Nephron progenitor cell (in vitro differentiated cells): ENCODE results near the gene LIN7B.

ENCODE experiments used
- DNase-seq: peaks from one replicate; pipeline ENCODE4 v3.0.0; 2021
- H3K27ac Mint-ChIP-seq: 2 replicates; pipeline ENCODE4 v1.8.0; 2021; ENCODE audit warnings: mild to moderate bottlenecking, moderate library complexity, mixed read lengths
- H3K27me3 Mint-ChIP-seq: 2 replicates; pipeline ENCODE4 v1.8.0; 2021; ENCODE audit warnings: mild to moderate bottlenecking, low read depth, mixed read lengths; ENCODE audit not compliant: poor library complexity
- H3K36me3 Mint-ChIP-seq: 2 replicates; pipeline ENCODE4 v1.8.0; 2021; ENCODE audit warnings: low read depth, mixed read lengths
- H3K4me1 Mint-ChIP-seq: 2 replicates; pipeline ENCODE4 v1.8.0; 2021; ENCODE audit warnings: mixed read lengths
- H3K4me3 Mint-ChIP-seq: 2 replicates; pipeline ENCODE4 v1.8.0; 2021; ENCODE audit warnings: mild to moderate bottlenecking, moderate library complexity, mixed read lengths
- H3K9me3 Mint-ChIP-seq: 2 replicates; pipeline ENCODE4 v1.8.0; 2021; ENCODE audit warnings: mild to moderate bottlenecking, moderate library complexity, mixed read lengths
- CTCF ChIP-seq: fragments of 200-600 bp; sonication (generic); IDR thresholded peaks from 2 replicates; pipeline ENCODE4 v1.5.0; 2021; ENCODE audit warnings: antibody characterized with exemption

LIN7B gene

GRCh38 chr19:49127674-49128544 is 13.7 kb downstream of the LIN7B start:
- Mint-ChIP-seq H3K4me1 (peaks cover 26% of the 10 kb centered on the region), H3K9me3 (no peaks in the 10 kb centered on the region), H3K27ac (peak overlapping the region; percentile 94), H3K4me3 (peak overlapping the region; percentile 82), H3K36me3 (peaks cover 5% of the 10 kb centered on the region), H3K27me3 (peaks cover 30% of the 10 kb centered on the region)
- TF ChIP-seq CTCF = no peak
- peak; percentile 97 for DNase-seq

GRCh38 chr19:49128545-49129237 is 14.5 kb downstream of the LIN7B start:
- no peak for DNase-seq

GRCh38 chr19:49129238-49129583 is 15.0 kb downstream of the LIN7B start:
- Mint-ChIP-seq H3K36me3 (peaks cover 17% of the 10 kb centered on the region), H3K9me3 (no peaks in the 10 kb centered on the region), H3K4me3 (peak overlapping the region; percentile 82), H3K27me3 (peaks cover 20% of the 10 kb centered on the region), H3K27ac (no peak overlapping the region), H3K4me1 (peaks cover 26% of the 10 kb centered on the region)
- no peak for TF ChIP-seq CTCF
- peak; percentile 37 for DNase-seq

More at GRCh38 chr19:49128545-49129237, 14.5 kb downstream of the LIN7B start:
- peaks cover 22% of the 10 kb centered on the region for H3K27me3 Mint-ChIP-seq
- H3K9me3 Mint-ChIP-seq = no peaks in the 10 kb centered on the region
- no peak for TF ChIP-seq CTCF
- H3K4me1 Mint-ChIP-seq = peaks cover 26% of the 10 kb centered on the region
- H3K36me3 Mint-ChIP-seq = peaks cover 12% of the 10 kb centered on the region
- peak overlapping the region; percentile 67 for H3K27ac Mint-ChIP-seq
- H3K4me3 Mint-ChIP-seq = peak overlapping the region; percentile 82

- TF ChIP-seq CTCF = no peak
- Mint-ChIP-seq H3K4me3 (no peak overlapping the region), H3K27ac (no peak overlapping the region), H3K9me3 (peaks cover 5% of the 10 kb centered on the region), H3K36me3 (peaks cover 26% of the 10 kb centered on the region), H3K4me1 (peaks cover 23% of the 10 kb centered on the region), H3K27me3 (peaks cover 15% of the 10 kb centered on the region)
- no peak for DNase-seq
Observed at GRCh38 chr19:49130325-49130724, 16.2 kb downstream of the LIN7B start.

GRCh38 chr19:49132974-49133609 is 18.9 kb downstream of the LIN7B start:
- Mint-ChIP-seq H3K4me3 (no peak overlapping the region), H3K4me1 (peaks cover 38% of the 10 kb centered on the region), H3K27me3 (no peaks in the 10 kb centered on the region), H3K27ac (no peak overlapping the region), H3K36me3 (peaks cover 47% of the 10 kb centered on the region), H3K9me3 (peaks cover 5% of the 10 kb centered on the region)
- DNase-seq = no peak
- no peak for TF ChIP-seq CTCF
